Colonic mucosa (tissue), 4 donors: ENCODE results near the gene DDR2. TPM values are rescaled to one million over a fixed set of nuclear protein-coding genes. Genes with fewer than 3 reads are reported as not detected.

Experiments used
- DNase-seq: peaks from one replicate; pipeline ENCODE4 v3.0.0-alpha.2; 2020
- H3K27ac ChIP-seq: fragments of 200-600 bp; one replicate; pipeline ENCODE4 v1.8.0; 2021
- H3K27me3 ChIP-seq: fragments of 200-600 bp; one replicate; pipeline ENCODE4 v1.8.0; 2021
- H3K36me3 ChIP-seq: fragments of 200-600 bp; one replicate; pipeline ENCODE4 v1.8.0; 2021
- H3K4me1 ChIP-seq: fragments of 200-600 bp; one replicate; pipeline ENCODE4 v1.8.0; 2021; ENCODE audit warnings: mild to moderate bottlenecking
- H3K4me3 ChIP-seq: fragments of 200-600 bp; one replicate; pipeline ENCODE4 v1.8.0; 2021
- H3K9ac ChIP-seq, 2 donors: one replicate each; pipeline ENCODE4 v1.7.0; 2013; ENCODE audit warnings: control low read depth in 2 of 2, low read depth in 2 of 2, low read length in 2 of 2
- H3K9me3 ChIP-seq: fragments of 200-600 bp; one replicate; pipeline ENCODE4 v1.8.0; 2021
- intact Hi-C: fragments of 100-400 bp; cut with DNase I; formaldehyde crosslinking; loops from one replicate; pipeline ENCODE4 v1.14.1; 2022
- total RNA-seq, 2 donors: library from RNA; stranded (reverse); fragmentation: NEBNext Ultra II Directional in 1 of 2; extraction: Animal tissue kit (Norgen Biotek cat#: 25700) in 1 of 2; gene quantifications; one replicate each; pipeline ENCODE4 v1.2.1, GENCODE V29; 2021
- TF ChIP-seq, protein P1 (sequence below): fragments of 200-600 bp; IDR thresholded peaks from one replicate; pipeline ENCODE4 v1.8.0; 2022; ENCODE audit warnings: antibody characterized with exemption, mild to moderate bottlenecking
- donor health status: healthy.
- donor health status: DM: no; HTN: no; CAD: no.
- donor health status: DM: no; HTN: no; CAD: no.

DDR2 gene
- total RNA-seq, 2 donors from 2014 or later = 7.6 to 26.5 TPM

DNA sequence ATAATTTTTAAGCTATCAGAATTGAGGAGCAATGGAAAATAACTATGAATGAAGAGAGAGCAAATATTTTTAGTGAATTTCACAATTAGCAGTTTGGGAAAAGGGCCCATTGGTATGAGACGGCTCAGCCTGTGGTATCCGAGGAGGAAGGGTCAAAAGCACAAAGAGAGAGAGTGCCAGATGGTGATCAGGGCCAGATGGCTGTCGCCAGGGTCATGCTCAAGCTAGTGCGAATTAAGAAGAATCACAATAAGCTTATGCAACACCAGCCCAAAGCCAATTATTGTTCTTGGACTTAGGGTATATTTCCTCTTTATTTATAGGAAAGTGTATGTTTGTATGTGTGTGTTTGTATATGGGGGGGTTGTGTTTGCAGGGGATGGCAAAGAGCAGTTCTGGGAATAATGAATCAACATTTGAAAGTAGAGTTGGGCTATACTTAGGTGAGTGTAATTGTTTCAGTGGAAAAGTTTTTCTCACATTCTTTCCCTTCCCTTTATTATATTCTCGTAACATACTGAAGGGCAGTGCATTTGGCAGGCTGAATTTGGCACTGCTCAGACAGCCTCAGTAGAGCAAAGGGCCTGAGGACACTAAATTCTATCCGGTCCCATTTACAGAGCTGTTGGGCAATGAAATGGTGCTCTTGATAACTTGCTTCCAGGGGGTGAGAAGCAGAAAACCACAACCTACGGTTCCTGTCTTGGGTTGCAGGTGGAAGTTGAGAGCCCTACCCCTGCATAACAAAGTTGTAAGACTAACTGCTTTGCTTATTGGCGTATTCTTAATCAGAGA, 19.5 kb upstream of the DDR2 start:
- Histone ChIP-seq H3K4me1 (no peaks in the 10 kb centered on the region), H3K9me3 (peaks cover 5% of the 10 kb centered on the region), H3K27me3 (no peaks in the 10 kb centered on the region), H3K4me3 (no peak overlapping the region), H3K9ac (no peak overlapping the region), H3K27ac (no peak overlapping the region), H3K36me3 (no peaks in the 10 kb centered on the region)
- intact Hi-C loops = loop anchor here (2.0 kb wide), 1 partner anchor 188 kb away; no protein-coding TSS in a partner anchor
- no peak for DNase-seq
- TF ChIP-seq, protein P1, sequence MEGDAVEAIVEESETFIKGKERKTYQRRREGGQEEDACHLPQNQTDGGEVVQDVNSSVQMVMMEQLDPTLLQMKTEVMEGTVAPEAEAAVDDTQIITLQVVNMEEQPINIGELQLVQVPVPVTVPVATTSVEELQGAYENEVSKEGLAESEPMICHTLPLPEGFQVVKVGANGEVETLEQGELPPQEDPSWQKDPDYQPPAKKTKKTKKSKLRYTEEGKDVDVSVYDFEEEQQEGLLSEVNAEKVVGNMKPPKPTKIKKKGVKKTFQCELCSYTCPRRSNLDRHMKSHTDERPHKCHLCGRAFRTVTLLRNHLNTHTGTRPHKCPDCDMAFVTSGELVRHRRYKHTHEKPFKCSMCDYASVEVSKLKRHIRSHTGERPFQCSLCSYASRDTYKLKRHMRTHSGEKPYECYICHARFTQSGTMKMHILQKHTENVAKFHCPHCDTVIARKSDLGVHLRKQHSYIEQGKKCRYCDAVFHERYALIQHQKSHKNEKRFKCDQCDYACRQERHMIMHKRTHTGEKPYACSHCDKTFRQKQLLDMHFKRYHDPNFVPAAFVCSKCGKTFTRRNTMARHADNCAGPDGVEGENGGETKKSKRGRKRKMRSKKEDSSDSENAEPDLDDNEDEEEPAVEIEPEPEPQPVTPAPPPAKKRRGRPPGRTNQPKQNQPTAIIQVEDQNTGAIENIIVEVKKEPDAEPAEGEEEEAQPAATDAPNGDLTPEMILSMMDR = no peak

- Histone ChIP-seq H3K27me3 (no peaks in the 10 kb centered on the region), H3K36me3 (no peaks in the 10 kb centered on the region), H3K4me1 (no peaks in the 10 kb centered on the region), H3K4me3 (no peak overlapping the region), H3K9me3 (peaks cover 5% of the 10 kb centered on the region), H3K9ac (no peak overlapping the region), H3K27ac (no peak overlapping the region)
- TF ChIP-seq, protein P1 = no peak
- no peak for DNase-seq
- intact Hi-C loops = no loop called here
These were observed 15.4 kb upstream of the DDR2 start for GRCh38 chr1:162616848-162617247.

DNA sequence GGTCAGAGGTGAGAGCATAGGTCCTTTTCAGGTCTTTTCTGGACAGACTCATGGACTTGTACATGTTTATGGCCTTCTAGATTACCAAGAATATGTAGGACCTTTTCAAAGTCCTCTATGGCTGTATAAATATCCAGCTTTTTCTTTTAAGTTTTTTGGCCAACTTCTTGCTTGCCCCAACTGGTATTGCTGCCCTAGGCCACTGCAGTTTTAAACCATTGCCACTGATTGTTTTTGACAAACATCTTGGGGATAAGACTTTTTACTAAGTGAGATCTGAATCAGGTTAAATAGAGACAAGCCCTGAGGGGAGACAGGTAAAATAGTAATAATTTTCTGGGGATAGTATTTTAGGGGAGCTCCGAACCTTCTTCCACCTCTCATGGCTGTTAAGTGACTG, 14.8 kb upstream of the DDR2 start:
- H3K4me1 ChIP-seq = no peaks in the 10 kb centered on the region
- TF ChIP-seq, protein P1 = no peak
- no peak overlapping the region for H3K27ac ChIP-seq
- no peak overlapping the region for H3K4me3 ChIP-seq
- intact Hi-C loops = no loop called here
- no peaks in the 10 kb centered on the region for H3K36me3 ChIP-seq
- no peaks in the 10 kb centered on the region for H3K27me3 ChIP-seq
- no peak for DNase-seq
- H3K9ac ChIP-seq = no peak overlapping the region
- peaks cover 5% of the 10 kb centered on the region for H3K9me3 ChIP-seq

GRCh38 chr1:162619076-162619475, 13.2 kb upstream of the DDR2 start:
- DNase-seq = no peak
- Histone ChIP-seq H3K9me3 (peaks cover 5% of the 10 kb centered on the region), H3K27ac (no peak overlapping the region), H3K4me1 (no peaks in the 10 kb centered on the region), H3K27me3 (no peaks in the 10 kb centered on the region), H3K9ac (no peak overlapping the region), H3K36me3 (no peaks in the 10 kb centered on the region), H3K4me3 (no peak overlapping the region)
- intact Hi-C loops = no loop called here
- TF ChIP-seq, protein P1 = no peak

- H3K9ac ChIP-seq = no peak overlapping the region
- H3K9me3 ChIP-seq = peaks cover 5% of the 10 kb centered on the region
- no peaks in the 10 kb centered on the region for H3K27me3 ChIP-seq
- DNase-seq = no peak
- H3K4me3 ChIP-seq = no peak overlapping the region
- no peaks in the 10 kb centered on the region for H3K36me3 ChIP-seq
- TF ChIP-seq, protein P1 = no peak
- H3K27ac ChIP-seq = no peak overlapping the region
- intact Hi-C loops = no loop called here
- no peaks in the 10 kb centered on the region for H3K4me1 ChIP-seq
These were observed 11.0 kb upstream of the DDR2 start for GRCh38 chr1:162621256-162621655.
